Endometrial microvascular endothelial cells (primary cell): ENCODE results near the gene MEGF6. TPM values are rescaled to one million over a fixed set of nuclear protein-coding genes. Genes with fewer than 3 reads are reported as not detected.

Experiments
- in situ Hi-C: cut with HindIII; loops from 2 replicates; pipeline ENCODE4 v1.10.0; 2017; ENCODE audit warnings: low sequenced_read_pairs, low pct_unique_long_range_greater_than_20kb; ENCODE audit errors: inconsistent ontology term
- total RNA-seq: library from RNA; depleted of rRNA; stranded (reverse); fragments of >200 nt; gene quantifications from one replicate; pipeline ENCODE4 v1.2.3, GENCODE V29; 2015; ENCODE audit errors: inconsistent ontology term

The MEGF6 gene
- total RNA-seq, 1 donor from 2014 or later = 2.0 TPM

DNA sequence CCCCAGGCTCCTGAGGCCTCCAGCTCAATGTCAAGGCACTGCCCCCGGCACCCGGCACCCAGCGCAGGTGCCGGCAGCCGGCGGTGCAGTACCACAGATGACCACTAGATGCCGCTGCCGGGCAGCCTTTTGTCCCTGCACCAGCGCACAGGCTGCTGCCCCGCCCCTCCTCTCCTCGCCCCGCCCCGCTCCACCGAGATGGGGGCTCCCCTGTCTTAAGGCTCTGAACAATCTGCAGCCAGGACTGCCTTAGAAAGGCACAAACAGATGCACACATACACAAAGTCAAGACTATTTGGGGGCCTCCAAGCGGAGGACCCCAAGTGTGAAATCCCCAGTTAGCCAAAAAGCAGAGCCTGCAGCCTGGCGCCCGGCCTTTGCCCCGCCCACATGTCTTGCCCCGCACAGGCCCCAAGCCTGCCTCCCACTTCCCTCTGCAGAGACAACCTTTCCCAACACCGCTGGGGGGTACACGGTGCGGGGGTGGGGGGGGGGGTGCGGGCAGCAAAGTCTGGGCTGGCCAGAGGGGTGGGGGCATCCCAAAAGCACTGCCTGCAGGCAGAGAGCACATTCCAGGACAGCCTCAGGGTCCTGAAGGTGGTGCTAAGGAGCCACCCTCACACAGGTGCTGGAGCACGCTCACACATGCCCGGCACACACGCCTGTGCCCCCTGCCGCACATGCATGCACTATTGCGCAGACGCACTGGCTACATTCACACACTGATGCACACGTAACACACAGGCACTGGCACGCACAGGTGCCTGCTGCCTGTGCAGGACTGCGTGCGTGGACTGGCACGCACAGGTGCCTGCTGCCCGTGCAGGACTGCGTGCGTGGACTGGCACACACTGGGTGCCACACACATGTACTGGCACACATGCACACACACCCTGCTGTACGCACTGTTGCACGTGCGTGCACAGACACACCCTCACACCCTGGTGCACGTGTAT is 119.7 kb downstream of the MEGF6 start:
- in situ Hi-C loops = no loop called here

DNA sequence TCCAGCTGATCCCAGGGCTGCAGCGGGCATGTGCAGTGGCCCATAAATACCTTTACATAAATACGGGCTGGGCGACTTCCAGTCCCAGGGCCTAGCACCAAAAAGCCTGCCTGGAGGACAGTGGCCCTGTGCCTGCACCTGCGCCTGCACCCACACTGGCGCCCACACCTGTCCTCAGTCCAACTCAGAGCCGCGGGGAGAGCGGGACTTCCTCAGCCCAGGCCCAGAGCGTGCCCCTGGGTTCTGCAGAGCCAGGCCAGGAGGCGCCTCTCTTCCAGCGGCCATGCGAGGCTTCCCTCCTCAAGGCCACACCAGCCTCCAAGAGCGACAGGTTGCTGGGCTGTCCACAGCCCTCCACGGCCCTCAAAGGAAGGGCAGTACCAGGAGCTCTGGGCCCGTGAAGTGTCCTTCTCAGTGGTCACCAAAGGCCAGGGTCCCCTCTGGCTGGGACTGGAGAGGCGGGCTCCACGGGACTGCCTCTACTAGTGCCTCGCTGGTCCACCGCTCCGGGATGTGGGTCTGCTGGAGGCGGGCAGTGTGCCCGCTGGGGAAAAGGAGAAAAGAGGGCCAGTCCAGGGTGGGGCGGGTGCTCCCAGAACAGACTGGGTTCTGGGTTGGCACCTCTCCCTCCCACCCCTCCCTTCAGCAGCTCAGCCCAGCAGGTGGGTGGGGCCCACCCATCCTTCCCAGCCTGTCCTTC is 121.1 kb downstream of the MEGF6 start:
- in situ Hi-C loops = no loop called here

DNA sequence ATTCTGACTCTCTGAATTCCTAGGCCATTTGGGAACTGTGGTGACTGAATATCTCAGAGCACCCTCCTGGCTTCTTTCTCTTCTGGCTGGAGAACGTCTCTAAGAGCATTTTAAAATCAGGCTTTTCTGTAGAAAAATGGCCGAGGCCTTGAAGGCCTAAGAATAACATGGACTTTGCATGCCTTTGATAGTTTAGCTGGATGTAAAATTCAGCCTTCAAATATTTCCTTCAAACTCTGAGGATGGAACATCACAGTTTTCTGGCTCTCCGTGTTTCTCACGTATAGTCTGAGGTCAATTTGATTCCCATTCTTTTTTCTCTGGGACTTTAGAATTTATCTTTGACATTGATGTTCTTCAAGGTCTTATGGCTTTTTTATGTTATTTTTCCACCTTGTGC is 122.9 kb downstream of the MEGF6 start:
- in situ Hi-C loops = no loop called here

GRCh38 chr1:3485016-3485415 is 126.3 kb downstream of the MEGF6 start:
- in situ Hi-C loops = no loop called here

- in situ Hi-C loops = no loop called here
Observed at GRCh38 chr1:3483801-3484444, 127.4 kb downstream of the MEGF6 start.

DNA sequence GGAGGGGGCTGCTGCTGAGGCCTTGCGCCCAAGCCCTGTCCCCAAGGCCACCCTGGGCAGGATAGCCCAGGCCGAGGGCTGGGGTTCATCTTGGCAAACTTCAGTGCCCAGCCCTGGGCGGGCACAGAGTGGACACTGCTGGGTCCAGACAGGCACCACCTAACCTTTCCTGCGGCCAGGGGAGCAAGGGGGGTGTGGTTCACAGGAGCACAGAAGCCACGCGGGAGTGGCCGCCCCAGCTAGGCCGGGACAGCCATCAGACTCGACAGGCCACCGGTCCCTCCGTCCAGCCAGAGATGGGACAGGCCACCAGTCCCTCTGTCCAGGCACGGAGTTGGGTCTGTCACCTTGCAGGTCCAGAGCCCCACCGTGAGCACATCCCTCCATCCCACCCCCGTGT is 127.9 kb downstream of the MEGF6 start:
- in situ Hi-C loops = no loop called here

- in situ Hi-C loops = no loop called here
Observed at GRCh38 chr1:3482378-3482849, 128.9 kb downstream of the MEGF6 start.

GRCh38 chr1:3481836-3482375 is 129.4 kb downstream of the MEGF6 start:
- in situ Hi-C loops = no loop called here

DNA sequence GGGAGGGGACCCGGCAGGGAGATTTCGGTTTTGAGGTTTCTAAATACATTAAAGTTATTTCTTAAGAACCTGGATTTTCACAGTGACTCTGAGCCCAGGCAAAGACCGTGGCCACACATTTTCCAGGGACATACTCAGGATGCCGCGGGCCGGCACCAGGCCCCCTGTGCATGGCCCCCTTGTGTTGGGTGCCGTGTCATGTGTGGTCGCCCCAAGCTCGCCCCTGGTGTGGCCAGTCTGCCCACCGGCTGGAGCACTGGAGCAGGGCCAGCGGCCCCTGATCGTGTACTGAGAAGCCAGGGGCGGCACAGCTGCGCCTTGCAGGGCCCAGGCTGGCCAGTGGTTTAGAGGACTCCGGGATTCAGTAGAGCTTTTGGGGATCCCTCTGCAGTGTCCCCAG is 130.3 kb downstream of the MEGF6 start:
- in situ Hi-C loops = no loop called here

DNA sequence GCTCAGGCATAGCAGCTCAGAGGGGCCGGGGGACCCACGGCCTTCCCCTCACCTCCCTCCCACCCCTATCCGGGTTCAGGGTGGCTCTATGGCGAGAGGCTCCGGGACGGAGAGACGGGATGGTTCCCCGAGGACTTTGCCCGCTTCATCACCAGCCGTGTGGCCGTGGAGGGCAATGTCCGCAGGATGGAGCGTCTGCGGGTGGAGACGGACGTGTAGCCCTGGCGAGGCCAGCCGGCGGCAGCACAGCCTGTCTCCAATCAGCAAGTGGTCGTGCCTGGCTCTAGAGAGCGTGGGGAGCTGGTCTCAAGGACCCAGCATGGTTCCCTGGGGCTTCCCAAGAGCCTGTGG is 131.0 kb downstream of the MEGF6 start:
- in situ Hi-C loops = no loop called here

GRCh38 chr1:3479511-3480368 is 131.6 kb downstream of the MEGF6 start:
- in situ Hi-C loops = no loop called here

- in situ Hi-C loops = no loop called here
Observed at GRCh38 chr1:3478187-3478586, 133.1 kb downstream of the MEGF6 start.

- in situ Hi-C loops = no loop called here
Observed at GRCh38 chr1:3477241-3477995, 133.9 kb downstream of the MEGF6 start.

GRCh38 chr1:3476666-3477065 is 134.6 kb downstream of the MEGF6 start:
- in situ Hi-C loops = no loop called here

DNA sequence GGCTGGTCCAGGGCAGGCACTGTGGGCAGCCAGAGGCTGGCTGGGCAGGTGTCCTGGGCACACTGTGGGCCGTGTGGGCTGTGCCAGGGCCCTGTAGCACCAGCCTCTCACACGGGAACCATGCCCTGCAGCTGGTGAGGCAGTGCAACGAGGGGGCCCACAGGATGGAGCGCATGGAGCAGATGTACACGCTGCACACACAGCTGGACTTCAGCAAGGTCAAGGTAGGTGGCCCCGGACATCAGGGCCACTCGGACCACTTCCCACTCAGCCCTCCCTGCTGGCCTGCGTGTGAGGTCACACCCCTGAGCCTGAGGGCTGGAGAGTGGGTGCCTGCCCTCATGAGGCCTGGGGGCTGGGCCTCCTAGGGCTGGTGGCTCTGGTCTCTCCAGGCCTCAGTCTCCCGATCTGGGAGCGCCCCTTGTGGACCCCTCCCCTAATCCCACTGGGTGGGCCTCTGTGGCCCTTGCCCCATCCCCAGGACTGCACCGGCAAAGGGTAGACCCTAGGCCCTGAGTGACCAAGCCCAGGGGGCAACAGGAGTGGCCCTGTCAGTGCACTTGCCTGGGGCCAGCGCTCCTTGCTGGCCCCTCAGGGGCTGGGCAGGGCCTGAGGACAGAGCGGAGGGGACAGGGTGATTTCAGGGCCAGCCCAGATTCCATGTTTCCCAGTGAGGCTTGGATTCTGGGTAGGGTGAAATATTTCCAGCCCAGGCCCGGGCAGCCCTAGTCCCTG is 135.3 kb downstream of the MEGF6 start:
- in situ Hi-C loops = no loop called here

DNA sequence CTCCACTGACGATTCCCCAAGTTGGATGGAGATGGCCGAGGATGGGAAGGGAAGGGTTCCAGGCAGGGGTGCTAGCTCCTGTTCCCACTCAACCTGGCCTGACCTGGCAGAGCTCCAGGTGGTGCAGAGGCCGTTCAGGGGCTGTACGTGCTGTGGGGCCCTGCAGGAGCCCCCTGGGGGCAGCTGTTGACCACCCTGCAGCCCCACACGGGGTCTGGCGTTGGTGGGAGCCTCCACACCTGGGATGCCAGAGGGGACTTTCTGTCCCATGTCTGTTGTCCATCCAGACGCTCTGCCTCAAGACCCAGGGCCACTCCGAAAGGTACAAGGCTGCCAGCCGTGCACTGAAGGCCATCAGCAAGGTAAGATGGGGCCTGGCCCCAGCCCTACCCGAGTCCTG is 136.9 kb downstream of the MEGF6 start:
- in situ Hi-C loops = no loop called here

DNA sequence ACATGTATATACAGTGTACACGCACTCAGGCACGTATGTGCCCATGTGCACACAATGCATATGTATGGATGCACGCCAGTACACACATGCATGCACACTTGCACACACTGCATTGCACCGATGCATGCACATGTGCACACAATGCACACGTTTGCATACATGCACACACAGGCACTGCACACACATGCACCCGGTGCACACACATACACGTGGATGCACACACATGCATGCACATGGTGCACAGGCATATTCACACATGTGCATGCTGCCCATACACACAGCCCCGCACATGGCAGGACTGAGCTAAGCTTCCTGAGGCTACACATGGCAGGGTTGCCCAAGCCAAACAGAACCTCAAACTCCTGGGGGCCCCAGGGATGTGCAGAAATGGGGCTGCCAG is 137.3 kb downstream of the MEGF6 start:
- in situ Hi-C loops = no loop called here
